Renal cortical epithelial cell (primary cell): ENCODE results near the gene VMAC. TPM values are rescaled to one million over a fixed set of nuclear protein-coding genes. Genes with fewer than 3 reads are reported as not detected.
"Not testable (repeated sequence)": the region's sequence is repeated elsewhere in the genome, so short reads cannot be mapped to it uniquely, and the experiment has no call there.

Source experiments
- DNase-seq: peaks from one replicate; pipeline ENCODE4 v3.0.0-alpha.2; 2011; ENCODE audit warnings: low read depth
- total RNA-seq: library from RNA; depleted of rRNA; stranded (reverse); fragments of >200 nt; gene quantifications from 2 replicates; pipeline ENCODE4 v1.2.3, GENCODE V29; 2014

Gene VMAC
- total RNA-seq, 1 donor from 2014 or later, result 6.6 TPM

GRCh38 chr19:5883157-5883873 is 21.4 kb upstream of the VMAC start:
- DNase-seq, result not testable (repeated sequence)

- DNase-seq, result not testable (repeated sequence)
Measured at GRCh38 chr19:5884065-5884811, 20.4 kb upstream of the VMAC start.

- DNase-seq, result no peak
Measured at GRCh38 chr19:5889288-5889971, 15.2 kb upstream of the VMAC start.

GRCh38 chr19:5890099-5890498 is 14.6 kb upstream of the VMAC start:
- no peak for DNase-seq

- DNase-seq, result no peak
Measured at GRCh38 chr19:5891572-5891937, 13.1 kb upstream of the VMAC start.

- DNase-seq, result no peak
Measured at GRCh38 chr19:5891938-5892771, 12.5 kb upstream of the VMAC start.

GRCh38 chr19:5892772-5893275 is 11.8 kb upstream of the VMAC start:
- DNase-seq, result no peak

- DNase-seq, result no peak
Measured at GRCh38 chr19:5893296-5893903, 11.3 kb upstream of the VMAC start.

- peak; percentile 18 for DNase-seq
Measured at GRCh38 chr19:5893907-5894703, 10.6 kb upstream of the VMAC start.

GRCh38 chr19:5894704-5895349 is 9.8 kb upstream of the VMAC start:
- no peak for DNase-seq

- DNase-seq, result no peak
Measured at GRCh38 chr19:5895409-5895808, 9.3 kb upstream of the VMAC start.

- DNase-seq, result no peak
Measured at GRCh38 chr19:5895890-5896289, 8.8 kb upstream of the VMAC start.

- DNase-seq, result no peak
Measured at GRCh38 chr19:5896365-5897076, 8.2 kb upstream of the VMAC start.

- DNase-seq, result no peak
Measured at GRCh38 chr19:5897189-5897969, 7.3 kb upstream of the VMAC start.

GRCh38 chr19:5899728-5900526 is 4.7 kb upstream of the VMAC start:
- DNase-seq, result no peak

- DNase-seq, result no peak
Measured at GRCh38 chr19:5900976-5901375, 3.7 kb upstream of the VMAC start.

GRCh38 chr19:5903056-5903623 is 1.5 kb upstream of the VMAC start:
- peak; percentile 38 for DNase-seq
